HG02678 (cell line): ENCODE measurements around the gene ACAP3.

ENCODE experiments used
- ATAC-seq: cut with Tn5 transposase; IDR thresholded peaks from one replicate; pipeline ENCODE4 v1.9.1; 2021; ENCODE audit warnings: mild to moderate bottlenecking, moderate library complexity; ENCODE audit not compliant: unreplicated experiment

The ACAP3 gene

DNA sequence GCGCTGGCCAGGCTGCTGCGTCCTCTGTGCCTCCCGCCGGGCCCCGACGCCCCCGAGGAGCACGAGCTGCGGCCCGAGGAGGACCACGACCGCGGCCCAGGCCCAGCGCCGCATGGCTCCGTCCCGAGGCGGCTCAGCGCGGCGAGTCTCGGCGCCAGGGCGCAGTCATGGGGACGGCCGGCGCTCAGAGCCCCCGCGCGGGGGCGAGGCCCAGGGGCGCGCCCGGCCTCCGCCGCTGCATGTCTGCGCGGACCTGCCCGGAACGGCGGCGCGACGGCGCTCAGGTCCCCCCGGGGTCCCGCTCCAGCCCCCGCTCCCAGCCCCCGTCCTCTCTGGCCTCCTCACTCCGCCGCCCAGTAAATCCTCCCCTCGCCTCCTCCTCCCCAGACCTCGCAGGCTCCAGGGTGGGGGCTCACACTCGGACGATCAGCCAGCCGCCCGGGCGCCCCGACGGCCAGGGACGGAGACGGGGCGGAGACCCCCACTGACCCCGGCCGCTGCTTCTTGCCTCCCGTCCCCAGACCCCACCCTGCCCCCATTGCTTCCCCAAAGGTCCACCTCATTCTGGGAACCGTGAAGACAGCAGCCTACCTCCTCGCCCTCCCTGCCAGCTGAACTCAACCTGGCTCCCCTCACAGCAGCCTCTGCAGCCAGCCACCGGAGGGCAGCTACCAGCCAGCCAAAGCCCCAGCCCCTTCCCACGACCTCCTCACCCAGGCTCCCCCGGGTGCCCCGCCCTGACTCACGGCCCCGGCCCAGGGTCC is 61.0 kb downstream of the ACAP3 start, which contains the start of gene C1QTNF12:
Gene C1QTNF12 (minus strand): TSS at position 146 of the 764 bp plus-strand sequence. CDS start 32 bp downstream, at position 114.
- ATAC-seq: no peak

GRCh38 chr1:1245817-1246576 is 61.7 kb downstream of the ACAP3 start:
- ATAC-seq: no peak

- no peak for ATAC-seq
Observed at GRCh38 chr1:1245178-1245816, 62.4 kb downstream of the ACAP3 start.

GRCh38 chr1:1244192-1244811 is 63.4 kb downstream of the ACAP3 start:
- ATAC-seq: no peak

DNA sequence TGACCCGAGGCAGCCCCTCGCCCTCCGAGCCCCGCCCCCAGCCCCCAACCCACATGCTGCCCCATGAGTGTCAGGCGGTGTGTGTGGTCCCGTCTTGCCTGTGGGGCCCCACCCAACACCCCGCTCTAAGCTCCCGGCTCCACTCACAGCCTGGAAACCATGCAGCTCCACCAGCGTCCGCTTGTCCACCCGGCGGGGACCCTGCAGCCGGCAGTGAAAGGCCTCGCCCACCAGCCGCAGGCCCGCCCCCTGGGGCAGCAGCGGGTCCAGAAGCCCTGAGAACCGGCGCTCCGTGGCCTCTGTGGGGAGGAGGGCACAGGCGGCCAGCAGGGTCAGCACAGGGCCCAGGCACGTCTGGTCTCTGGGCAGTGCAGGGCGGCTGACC is 63.9 kb downstream of the ACAP3 start:
- ATAC-seq: no peak

- ATAC-seq: no peak
Observed at GRCh38 chr1:1243266-1243660, 64.5 kb downstream of the ACAP3 start.

- ATAC-seq: no peak
Observed at GRCh38 chr1:1242461-1243265, 65.1 kb downstream of the ACAP3 start.
